Measurements from ENCODE around the gene INTU.
"Not testable (repeated sequence)": the region's sequence is repeated elsewhere in the genome, so short reads cannot be mapped to it uniquely, and the experiment has no call there.

INTU gene

GRCh38 chr4:127632420-127633403 is at the start of gene INTU:
TSS of gene INTU (plus strand) at chr4:127632957. CDS start at chr4:127633035, 78 bp downstream.
- Histone ChIP-seq H3K4me3 (peak within 1 kb of the TSS; percentile 38 to 67 (median 47)), H3K27ac (peak within 1 kb of the TSS in 15 of 21 experiments; percentile 17 to 81 (median 66))

- not testable (repeated sequence) for H3K27ac ChIP-seq, H3K4me3 ChIP-seq
Observed at GRCh38 chr4:127586496-127586895, 46.3 kb upstream of the INTU start.

DNA sequence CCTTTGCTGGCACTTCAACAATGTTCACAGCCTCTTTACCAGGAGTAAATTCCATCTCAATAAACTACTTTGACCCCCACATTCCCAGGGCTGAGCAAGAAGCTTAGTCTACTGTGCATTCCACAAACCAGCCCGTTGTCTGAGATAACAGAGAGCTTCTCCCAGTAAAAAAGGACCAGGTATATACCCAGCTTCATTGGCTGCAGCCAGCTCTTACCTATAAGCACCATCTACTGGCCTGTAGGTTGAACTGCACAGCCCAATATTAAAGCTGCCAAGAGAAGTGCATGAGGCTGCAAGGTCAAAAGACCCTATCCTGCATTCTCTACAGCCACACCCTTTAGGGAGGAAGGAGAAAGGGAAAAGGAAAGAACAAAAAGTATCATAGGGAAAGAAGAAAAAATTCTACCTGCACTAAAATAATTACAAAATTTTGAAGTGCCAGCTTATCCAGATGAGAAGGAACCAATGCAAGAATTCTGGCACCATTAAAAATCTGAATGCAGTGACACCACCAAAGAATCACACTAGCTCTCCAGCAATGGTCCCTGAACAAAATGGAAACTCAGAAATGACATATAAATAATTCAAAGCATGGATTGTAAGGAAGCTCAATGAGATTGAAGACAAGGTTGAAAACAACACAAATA is 45.7 kb upstream of the INTU start:
- no peak overlapping the region for H3K4me3 ChIP-seq
- no peak overlapping the region for H3K27ac ChIP-seq

DNA sequence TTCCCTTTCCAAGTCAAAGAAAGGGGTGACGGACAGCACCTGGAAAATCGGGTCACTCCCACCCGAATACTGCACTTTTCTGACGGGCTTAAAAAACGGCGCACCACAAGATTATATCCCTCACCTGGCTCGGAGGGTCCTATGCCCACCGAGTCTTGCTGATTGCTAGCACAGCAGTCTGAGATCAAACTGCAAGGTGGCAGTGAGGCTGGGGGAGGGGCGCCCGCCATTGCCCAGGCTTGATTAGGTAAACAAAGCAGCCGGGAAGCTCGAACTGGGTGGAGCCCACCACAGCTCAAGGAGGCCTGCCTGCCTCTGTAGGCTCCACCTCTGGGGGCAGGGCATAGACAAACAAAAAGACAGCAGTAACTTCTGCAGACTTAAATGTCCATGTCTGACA is 43.6 kb upstream of the INTU start:
- not testable (repeated sequence) for H3K4me3 ChIP-seq, H3K27ac ChIP-seq

GRCh38 chr4:127598656-127599055 is 34.1 kb upstream of the INTU start:
- no peak overlapping the region for H3K4me3 ChIP-seq
- no peak overlapping the region for H3K27ac ChIP-seq

- Histone ChIP-seq H3K27ac (no peak overlapping the region), H3K4me3 (no peak overlapping the region)
Observed at GRCh38 chr4:127601029-127601428, 31.7 kb upstream of the INTU start.

DNA sequence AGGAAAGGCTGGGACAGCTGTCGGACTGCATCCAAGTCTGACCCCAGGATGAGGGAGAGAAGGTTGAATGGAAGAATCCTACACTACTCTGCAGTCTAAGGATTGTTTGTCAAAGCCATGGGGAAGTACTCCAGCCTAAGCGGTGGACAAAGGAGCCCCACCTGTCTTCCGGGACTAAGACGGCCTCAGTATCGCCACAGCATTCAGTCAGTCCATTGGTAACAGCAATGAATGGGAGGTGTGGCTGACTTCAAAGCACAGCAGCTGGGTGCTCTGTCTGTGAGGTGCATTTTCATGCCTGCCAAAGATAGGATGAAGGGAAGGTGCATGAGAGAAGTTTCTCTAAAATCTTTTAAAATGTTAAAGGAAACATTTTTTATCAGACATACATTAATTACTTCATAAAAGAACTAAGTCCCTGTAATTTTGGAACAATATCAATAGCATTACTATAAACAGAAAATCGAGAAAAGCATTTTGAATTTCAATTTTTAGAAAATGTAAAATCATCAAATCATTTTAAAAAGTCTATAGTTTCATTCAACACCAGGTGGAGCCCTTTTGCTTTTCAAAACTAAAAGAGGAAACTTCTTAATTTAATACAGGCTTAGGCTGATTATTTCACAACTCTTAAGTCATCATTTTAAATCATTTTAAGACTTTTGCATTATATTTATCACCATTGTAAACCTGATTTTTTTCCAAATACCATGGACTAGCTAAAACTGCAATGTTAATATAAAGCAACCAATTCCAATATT is 27.6 kb upstream of the INTU start:
- H3K27ac ChIP-seq = no peak overlapping the region

GRCh38 chr4:127606823-127607222 is 25.9 kb upstream of the INTU start:
- Histone ChIP-seq H3K4me3 (no peak overlapping the region), H3K27ac (no peak overlapping the region)

More for the DNA sequence above, 27.6 kb upstream of the INTU start:
- H3K4me3 ChIP-seq = no peak overlapping the region

DNA sequence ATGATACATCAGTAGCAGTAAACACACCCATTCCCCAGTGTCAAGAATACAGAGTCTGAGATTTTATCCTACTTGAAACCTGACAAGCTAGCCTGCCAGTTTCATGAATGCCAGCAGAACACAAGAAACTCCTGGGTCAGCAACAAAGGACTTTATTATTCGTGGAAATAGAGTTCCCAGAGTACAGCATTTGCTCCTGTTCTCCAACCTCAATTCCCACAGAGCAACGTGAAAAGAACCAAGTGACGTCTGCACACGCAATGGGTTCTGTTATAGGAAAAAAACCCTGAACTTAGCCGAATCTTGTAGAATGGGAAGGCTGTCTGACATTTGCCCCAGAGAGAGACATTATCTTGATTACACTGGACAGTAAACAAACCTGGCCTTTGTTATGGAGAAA is 23.3 kb upstream of the INTU start:
- Histone ChIP-seq H3K4me3 (no peak overlapping the region), H3K27ac (no peak overlapping the region)

DNA sequence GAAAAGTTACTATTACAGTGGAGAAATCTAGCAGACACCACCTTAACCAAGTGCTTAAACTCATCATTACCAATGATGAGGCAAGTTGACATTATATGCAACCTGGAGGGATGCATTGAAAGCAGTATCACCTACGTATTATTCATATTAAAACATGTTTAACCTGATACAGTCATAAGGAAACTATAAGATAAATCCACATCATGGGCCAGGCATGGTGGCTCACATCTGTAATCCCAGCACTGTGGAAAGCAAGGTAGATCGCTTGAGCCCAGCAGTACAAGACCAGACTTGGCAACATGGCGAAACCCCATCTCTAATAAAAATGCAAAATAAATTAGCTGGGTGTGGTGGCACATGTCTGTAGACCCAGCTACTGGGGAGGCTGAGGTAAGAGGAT is 22.3 kb upstream of the INTU start:
- no peak overlapping the region for H3K27ac ChIP-seq
- H3K4me3 ChIP-seq = no peak overlapping the region

DNA sequence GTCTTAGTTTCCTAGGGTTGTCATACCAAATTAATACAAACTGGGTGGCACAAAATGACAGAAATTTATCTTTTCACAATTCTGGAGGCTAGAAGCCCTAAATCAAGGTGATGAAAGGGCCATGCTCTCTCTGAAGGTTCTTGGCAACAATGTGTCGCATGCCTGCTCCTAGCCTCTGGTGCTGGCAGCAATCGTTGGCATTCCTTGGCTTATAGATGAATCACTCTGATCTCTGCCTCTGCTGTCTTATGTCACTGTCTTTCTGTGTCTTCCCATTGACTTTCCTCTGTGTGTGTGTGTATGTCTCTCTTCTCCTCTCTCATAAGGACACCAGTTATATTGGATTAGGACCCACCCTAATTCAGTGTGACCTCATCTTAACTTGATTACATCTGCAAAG is 15.9 kb upstream of the INTU start:
- Histone ChIP-seq H3K27ac (no peak overlapping the region), H3K4me3 (no peak overlapping the region)

DNA sequence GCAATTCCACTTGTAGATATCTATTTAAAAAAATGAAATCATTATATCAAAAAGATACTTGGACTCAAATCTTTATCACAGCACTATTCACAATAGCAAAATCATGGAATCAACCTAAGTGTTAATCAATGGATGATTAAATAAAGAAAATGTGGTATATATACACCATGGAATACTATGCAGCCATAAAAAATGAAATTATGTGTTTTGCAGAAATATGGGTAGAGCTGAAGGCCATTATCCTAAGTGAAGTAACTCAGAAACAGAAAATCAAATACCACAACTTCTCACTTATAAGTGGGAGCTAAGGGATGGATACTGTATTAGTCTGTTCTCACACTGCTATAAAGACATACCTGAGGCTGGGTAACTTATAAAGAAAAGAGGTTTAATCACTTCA is 14.3 kb upstream of the INTU start:
- Histone ChIP-seq H3K27ac (no peak overlapping the region), H3K4me3 (no peak overlapping the region)

DNA sequence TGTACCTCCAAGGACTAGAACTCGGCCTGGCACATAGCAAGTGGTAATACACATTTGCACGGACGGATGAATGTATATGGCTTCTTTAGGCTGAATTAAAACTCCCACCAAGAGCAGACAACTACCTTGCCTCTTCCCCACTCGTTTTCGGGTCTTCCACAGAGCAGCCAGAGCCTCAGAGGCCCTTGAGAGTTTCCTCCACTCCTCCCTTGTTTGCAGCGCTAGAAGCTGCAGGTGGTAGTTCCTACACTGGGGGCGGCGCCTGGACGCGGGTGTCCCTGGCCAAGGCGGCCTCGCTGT is 10.2 kb upstream of the INTU start:
- no peak overlapping the region for H3K27ac ChIP-seq
- peak overlapping the region in 6 of 7 experiments; percentile 29 to 53 (median 42) for H3K4me3 ChIP-seq

DNA sequence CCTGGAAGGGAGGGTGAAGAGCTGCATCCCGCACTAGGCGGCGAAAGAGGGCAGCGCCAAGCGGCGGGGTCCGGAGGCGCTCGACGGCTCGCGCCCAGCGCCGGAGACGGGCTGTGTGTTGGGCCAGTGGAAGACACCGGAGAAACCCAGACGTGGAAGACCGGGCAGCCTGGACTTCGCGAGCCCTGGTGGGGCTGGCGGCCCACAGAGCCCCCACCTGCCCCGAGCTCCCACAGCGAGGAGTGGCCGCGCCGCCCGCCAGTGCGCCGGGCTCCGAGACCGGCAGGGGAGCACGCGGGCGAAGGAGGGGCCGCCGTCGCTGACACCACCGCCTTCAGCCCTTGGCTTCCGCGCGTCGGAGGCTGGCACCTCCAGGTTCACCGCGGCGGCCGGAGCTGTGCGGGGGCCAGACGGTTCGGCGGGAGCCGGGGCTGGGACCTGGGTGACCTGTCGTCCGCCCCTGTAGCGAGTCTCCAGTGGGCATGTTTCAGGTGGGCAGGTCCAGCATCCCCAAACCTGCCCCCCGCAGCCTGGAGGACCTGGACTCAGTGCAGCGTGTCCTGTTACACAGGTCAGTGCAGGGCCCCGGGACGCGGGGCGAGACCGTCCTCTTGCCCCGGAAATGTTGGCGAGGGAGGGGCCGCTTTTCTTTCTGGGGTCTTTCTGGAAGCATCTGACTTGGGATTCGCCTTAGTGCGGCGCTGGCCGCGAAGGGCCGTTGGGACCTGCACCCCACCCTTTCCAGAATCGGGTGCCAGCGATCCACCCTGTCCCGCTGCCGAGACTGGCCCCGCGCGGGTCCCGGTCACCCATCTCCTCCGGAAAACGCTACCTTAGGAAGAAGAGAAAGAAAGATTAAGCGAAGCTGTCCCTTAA is 9.6 kb upstream of the INTU start:
- H3K27ac ChIP-seq = peak overlapping the region in 2 of 21 experiments; percentile 1 to 4

DNA sequence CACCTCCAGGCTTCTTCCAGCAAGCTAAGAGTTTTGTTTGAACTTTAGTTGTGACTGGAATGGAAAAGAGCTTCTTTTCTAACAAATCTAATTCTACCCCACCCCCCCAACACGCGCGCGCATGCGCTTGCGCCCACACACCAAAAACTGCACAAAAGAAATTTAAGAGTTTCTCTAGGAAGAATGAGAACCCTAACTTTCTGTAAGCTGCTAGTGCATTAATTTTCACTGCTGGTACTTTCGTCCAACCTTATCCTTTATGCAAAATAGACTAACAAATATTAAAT is 9.0 kb upstream of the INTU start:
- H3K27ac ChIP-seq = peak overlapping the region in 1 of 21 experiments; percentile 4
- H3K4me3 ChIP-seq = peak overlapping the region; percentile 29 to 53 (median 40)

More for the DNA sequence above, 9.6 kb upstream of the INTU start:
- H3K4me3 ChIP-seq = peak overlapping the region; percentile 29 to 53 (median 40)

DNA sequence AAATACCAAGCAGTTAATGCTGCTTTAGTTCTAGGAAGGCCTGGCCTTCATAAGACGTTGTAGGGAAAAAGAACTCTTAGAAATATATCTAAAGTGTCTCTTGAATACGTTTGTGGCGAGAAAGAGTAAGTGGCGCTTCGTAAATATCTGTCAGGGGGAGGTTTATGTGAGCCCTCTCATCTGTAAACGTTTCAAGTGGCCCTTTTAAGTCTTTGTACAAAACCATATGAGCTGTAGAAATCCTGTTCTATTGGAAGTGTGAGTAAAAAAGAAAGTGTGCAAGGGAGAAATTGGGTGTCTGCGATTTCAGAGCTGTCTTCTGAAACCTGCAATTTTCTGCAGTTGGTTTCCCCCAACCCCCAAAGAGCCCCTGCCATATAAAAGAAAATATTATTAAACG is 8.6 kb upstream of the INTU start:
- Histone ChIP-seq H3K4me3 (peak overlapping the region in 1 of 7 experiments; percentile 45), H3K27ac (no peak overlapping the region)

- no peak overlapping the region for H3K4me3 ChIP-seq
- no peak overlapping the region for H3K27ac ChIP-seq
Observed at GRCh38 chr4:127629371-127629770, 3.4 kb upstream of the INTU start.

DNA sequence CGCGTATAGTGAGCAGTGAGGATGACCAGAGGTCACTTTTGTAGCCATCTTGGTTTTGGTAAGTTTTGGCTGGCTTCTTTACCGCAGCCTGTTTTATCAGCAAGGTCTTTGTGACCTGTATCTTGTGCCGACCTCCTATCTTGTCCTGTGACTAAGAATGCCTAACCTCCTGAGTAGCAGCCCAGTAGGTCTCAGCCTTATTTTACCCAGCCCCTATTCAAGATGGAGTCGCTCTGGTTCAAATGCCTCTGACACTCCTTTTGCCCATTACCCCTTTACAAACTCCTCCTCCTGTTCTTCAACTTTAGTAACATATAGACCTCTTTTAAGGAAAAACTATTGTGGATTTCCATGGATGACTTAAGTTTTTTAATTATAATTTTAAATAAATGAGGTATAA is 2.6 kb upstream of the INTU start:
- Histone ChIP-seq H3K27ac (no peak overlapping the region), H3K4me3 (no peak overlapping the region)

DNA sequence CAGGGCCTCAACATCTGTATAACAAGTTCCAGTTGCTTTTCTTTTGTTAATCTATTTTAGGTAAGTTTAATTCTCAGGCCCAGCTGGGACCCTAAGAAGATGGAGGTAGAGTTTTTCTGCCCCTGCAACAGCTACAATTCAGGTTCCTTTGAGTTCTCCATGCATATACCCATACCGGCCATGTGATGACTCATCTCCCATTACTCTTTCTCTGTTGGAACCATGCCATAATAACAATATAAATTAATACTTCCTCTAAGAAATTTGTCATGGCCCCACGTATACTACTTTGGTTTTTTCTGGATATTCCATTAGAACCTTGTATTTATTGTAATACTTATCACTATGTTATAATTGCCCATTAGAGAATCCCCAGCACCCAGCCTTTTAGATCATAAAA is 1.3 kb upstream of the INTU start:
- H3K4me3 ChIP-seq = no peak overlapping the region
- H3K27ac ChIP-seq = no peak overlapping the region

DNA sequence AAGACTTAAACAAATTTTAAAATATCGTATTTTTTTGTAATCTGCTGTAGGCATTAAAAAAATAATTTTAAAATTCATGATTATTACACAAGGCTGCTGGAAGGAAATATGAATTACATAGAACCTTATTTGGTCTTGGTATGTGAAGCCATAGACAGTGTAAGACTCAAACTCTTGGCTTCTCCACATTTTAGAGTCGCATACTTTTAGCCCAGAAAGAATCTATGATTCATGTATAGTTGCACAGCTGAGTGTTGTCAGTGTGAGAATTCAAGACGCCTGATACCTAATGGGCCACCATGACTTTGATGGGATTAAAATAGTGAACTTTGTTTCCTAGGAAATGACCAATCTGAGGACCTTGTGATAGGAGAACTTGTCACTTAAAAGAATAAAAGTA is 1.4 kb downstream of the INTU start:
- Histone ChIP-seq H3K27ac (no peak overlapping the region), H3K4me3 (no peak overlapping the region)

All from skin epidermis (tissue), 12 donors.